Measurements from ENCODE around the gene CHI3L1. TPM values are rescaled to one million over a fixed set of nuclear protein-coding genes. Genes with fewer than 3 reads are reported as not detected.

The CHI3L1 gene
- total RNA-seq, 1 donor from 2014 or later: not detected

DNA sequence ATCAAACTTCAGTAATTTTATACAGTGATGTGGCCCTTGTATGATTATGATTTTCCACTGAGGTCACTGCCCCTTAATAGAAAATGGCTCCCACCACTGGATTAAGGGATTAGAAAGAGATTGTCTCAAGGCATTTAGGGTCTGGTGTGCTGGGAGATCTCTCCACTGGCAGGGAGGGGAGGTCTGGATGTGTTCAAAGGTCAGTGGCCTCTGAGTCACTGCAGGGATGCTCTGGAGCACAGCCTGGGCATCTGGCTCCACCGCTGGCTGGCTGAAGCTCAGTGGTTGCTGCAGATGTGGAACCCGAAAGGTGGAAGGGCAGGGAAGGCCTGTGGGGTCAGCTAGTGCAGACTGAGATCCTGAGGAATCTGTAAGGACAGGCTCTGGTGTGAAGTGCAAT is 18.3 kb upstream of the CHI3L1 start:
- Mint-ChIP-seq H3K27me3 (peaks cover 22% of the 10 kb centered on the region), H3K27ac (no peak overlapping the region), H3K9me3 (peaks cover 4% of the 10 kb centered on the region), H3K36me3 (no peaks in the 10 kb centered on the region), H3K4me3 (no peak overlapping the region), H3K4me1 (ENCODE audit: unreplicated experiment) (peaks cover 3% of the 10 kb centered on the region)
- DNase-seq (ENCODE audit: extremely low spot score, unreplicated experiment): no peak
- TF ChIP-seq CTCF (conservative IDR thresholded peaks at IDR 0.05): no peak

DNA sequence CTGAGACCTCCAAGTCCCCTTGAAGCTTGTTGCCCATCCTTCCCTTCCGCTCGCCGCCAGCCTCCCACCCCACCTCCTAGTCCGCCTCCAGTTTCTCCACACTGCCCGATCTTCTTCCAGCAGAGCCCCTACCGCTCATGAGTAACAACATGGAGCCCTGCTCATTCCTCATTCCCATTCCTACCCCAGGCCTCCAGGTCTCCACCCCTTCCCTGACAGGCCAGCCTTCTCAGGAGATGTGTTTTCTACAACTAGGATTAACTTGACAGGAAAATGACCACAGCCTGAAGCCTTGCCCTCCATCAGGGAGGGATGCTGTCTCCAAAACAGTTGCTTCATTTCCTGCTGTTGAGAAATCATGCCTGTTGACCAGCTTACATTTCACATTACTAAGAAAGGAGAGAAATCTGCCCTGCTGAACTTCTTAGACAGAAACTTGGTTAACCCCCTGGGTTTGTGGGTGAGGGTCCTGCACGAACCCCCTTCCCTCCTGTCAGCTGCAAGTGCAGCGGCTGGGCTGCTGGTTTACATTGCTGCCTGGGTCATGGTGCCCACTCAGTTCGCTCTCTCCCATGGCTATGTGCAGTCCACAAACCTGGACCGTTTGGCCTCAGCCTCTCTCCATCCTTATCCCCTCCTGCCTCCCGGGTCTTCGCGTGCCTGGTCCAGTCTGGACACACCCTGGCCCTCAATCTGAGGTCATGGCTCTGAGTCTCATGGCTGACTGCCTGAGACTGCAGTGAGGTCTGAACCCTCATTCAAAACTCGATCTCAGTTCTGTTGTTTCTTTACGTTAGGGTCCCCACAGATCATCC is 16.1 kb upstream of the CHI3L1 start:
- DNase-seq (ENCODE audit: extremely low spot score, unreplicated experiment): no peak
- Mint-ChIP-seq H3K36me3 (no peaks in the 10 kb centered on the region), H3K9me3 (peaks cover 4% of the 10 kb centered on the region), H3K4me1 (ENCODE audit: unreplicated experiment) (peaks cover 3% of the 10 kb centered on the region), H3K27ac (no peak overlapping the region), H3K4me3 (no peak overlapping the region), H3K27me3 (peaks cover 22% of the 10 kb centered on the region)
- no peak for TF ChIP-seq CTCF (conservative IDR thresholded peaks at IDR 0.05)

GRCh38 chr1:203201516-203202205 is 15.2 kb upstream of the CHI3L1 start:
- Mint-ChIP-seq H3K4me1 (ENCODE audit: unreplicated experiment) (peaks cover 3% of the 10 kb centered on the region), H3K27me3 (peaks cover 26% of the 10 kb centered on the region), H3K27ac (no peak overlapping the region), H3K9me3 (peaks cover 4% of the 10 kb centered on the region), H3K4me3 (no peak overlapping the region), H3K36me3 (no peaks in the 10 kb centered on the region)
- no peak for TF ChIP-seq CTCF (conservative IDR thresholded peaks at IDR 0.05)
- no peak for DNase-seq (ENCODE audit: extremely low spot score, unreplicated experiment)

GRCh38 chr1:203200916-203201315 is 14.4 kb upstream of the CHI3L1 start:
- TF ChIP-seq CTCF (conservative IDR thresholded peaks at IDR 0.05): no peak
- Mint-ChIP-seq H3K9me3 (peaks cover 4% of the 10 kb centered on the region), H3K27ac (no peak overlapping the region), H3K27me3 (peaks cover 26% of the 10 kb centered on the region), H3K36me3 (no peaks in the 10 kb centered on the region), H3K4me3 (no peak overlapping the region), H3K4me1 (ENCODE audit: unreplicated experiment) (peaks cover 3% of the 10 kb centered on the region)
- DNase-seq (ENCODE audit: extremely low spot score, unreplicated experiment): no peak

DNA sequence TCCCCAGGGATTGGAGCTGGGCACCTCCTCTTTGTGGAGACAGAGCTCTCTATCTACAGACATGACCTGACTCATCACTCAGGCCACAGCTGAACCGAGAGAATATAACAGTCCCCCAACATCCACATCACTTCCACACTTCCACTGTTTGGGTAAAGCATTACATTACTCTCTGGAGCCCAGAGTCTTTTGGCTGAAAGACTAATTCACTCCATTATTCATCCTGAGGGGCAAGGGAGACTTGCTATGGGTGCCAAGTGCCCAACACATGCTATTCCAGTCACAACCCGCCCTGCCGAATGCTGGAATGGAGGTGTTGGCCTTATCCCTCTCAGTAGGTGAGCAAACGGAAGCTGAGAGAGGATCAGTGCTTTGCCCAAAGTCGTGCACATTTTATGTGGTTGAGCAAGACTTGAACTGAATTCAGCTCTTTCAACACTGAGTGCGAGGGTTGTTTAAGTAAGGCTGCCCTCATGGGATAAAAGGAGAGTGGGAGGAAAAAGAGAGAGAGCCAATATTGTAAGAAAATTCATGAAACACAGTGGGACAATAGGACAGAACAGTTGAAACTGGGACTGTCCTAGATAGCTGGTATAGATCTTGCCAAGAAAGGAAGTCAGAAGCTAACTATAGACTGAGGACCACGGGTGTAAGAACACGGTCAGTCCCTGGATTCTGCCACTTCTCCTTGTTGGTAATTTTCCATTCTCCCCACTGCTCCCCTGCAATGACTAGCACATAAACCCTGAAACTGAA is 13.5 kb upstream of the CHI3L1 start:
- Mint-ChIP-seq H3K4me1 (ENCODE audit: unreplicated experiment) (peaks cover 3% of the 10 kb centered on the region), H3K4me3 (no peak overlapping the region), H3K27me3 (peaks cover 26% of the 10 kb centered on the region), H3K9me3 (peaks cover 4% of the 10 kb centered on the region), H3K27ac (no peak overlapping the region), H3K36me3 (no peaks in the 10 kb centered on the region)
- no peak for TF ChIP-seq CTCF (conservative IDR thresholded peaks at IDR 0.05)
- no peak for DNase-seq (ENCODE audit: extremely low spot score, unreplicated experiment)

Data from type B pancreatic cell (in vitro differentiated cells).